ENCODE measurements around the gene PRDM16.
"Not testable (repeated sequence)": the region's sequence is repeated elsewhere in the genome, so short reads cannot be mapped to it uniquely, and the experiment has no call there.

Gene PRDM16

DNA sequence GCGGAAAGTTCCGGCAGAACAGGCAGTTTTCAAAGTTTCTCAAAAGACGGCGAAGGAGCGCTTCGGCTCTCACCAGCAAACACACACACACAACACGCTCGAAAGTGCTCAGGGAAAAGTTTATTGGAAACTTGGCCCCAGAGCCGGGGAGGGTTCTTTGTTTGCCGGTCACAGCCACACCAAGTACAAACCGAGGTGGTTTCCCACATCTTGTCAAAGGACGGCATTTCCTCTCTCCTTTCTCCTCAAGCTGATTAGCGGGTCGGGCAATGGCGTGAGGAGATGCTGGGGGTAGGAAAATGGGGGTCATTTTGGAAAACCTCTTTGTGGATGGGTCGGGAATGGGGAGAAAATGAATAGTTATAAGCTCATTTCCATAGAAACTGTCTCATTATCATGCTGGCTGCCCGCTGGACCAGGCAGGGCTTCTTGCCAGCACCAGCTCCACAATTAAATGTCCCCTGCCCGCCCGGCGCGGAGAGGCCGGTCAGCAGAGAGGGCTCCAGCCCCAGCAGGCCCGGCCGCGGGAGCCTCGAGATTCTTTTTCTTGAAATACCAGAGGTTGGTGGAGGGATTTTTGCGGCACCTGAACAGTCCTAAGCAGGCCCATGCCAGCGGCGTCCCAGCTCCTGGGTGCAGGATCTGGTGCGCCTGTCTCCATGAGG, 92.3 kb downstream of the PRDM16 start:
- DNase-seq (ENCODE audit: low read depth in 2 of 2), result no peak

DNA sequence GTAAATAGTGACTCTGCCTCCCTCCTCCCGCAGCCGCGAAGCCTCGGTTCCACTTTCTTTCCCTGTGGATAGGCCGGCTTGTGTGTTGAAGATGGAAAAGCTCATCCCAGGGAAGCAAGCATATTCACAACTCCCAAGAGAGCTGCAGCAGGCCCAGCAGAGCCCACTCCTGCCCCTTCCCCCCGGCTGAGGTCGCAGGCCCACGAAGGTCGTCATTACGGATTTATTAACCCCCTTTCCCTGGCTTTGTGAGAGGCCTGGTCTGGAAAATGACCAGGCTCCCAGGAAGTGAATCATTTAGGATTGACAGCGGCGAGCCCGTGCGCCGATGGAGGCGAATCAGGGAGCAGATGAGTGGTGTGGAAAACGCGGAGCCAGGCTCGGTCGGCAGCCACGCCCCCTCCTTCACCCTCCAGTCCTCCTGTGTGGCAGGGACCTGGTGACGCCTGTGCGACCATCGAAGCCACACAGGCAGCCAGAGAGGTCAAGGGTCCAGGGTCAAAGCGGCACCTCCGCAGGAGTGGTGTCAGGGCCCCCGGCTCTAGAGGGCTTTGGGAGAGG, 93.4 kb downstream of the PRDM16 start:
- DNase-seq (ENCODE audit: low read depth in 2 of 2), result no peak

DNA sequence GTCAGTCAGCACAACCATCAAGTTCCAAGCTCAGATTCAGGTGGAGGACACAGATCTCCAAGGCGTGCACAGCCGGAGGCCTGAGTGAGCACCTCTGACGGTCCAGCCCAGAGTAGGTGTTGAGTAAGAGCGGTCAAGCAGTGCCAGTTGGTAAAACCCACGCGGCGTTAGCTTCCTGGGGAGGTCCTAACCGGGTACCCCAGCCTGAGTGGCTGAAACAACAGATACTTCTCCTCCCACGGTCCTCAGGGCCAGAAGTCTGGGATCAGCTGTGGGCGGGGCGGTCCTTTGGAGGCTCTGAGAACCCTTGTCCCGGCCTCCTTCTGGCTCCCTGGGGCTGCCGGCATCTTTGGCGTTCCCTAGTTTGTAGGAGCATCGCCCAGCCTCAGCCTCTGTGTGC, 94.4 kb downstream of the PRDM16 start:
- no peak for DNase-seq (ENCODE audit: low read depth in 2 of 2)

GRCh38 chr1:3164671-3165070, 95.7 kb downstream of the PRDM16 start:
- DNase-seq (ENCODE audit: low read depth in 2 of 2), result no peak

- not testable (repeated sequence) for DNase-seq (ENCODE audit: low read depth in 2 of 2)
Measured at GRCh38 chr1:3165189-3165588, 96.2 kb downstream of the PRDM16 start.

- no peak for DNase-seq (ENCODE audit: low read depth in 2 of 2)
Measured at GRCh38 chr1:3166206-3166918, 97.4 kb downstream of the PRDM16 start.

DNA sequence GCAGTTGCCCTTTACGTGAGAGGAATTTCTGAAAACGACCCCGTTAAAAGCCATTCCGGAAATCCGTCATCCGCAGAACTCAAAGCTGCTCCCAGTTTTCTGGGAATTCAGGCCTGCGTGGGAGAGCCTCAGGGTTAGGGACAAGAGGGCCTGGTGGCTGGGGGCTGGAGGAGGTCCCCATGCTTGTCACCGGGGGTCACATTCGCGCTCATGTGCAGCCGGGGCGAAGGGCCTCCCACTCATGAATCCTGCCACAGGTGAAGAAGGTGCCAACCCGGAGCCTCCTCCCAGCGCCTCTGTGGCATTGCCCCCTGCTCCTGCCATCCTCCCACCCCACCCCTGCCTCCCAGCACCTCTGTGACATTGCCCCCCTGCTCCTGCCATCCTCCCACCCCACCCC, 98.3 kb downstream of the PRDM16 start:
- DNase-seq (ENCODE audit: low read depth in 2 of 2), result no peak

DNA sequence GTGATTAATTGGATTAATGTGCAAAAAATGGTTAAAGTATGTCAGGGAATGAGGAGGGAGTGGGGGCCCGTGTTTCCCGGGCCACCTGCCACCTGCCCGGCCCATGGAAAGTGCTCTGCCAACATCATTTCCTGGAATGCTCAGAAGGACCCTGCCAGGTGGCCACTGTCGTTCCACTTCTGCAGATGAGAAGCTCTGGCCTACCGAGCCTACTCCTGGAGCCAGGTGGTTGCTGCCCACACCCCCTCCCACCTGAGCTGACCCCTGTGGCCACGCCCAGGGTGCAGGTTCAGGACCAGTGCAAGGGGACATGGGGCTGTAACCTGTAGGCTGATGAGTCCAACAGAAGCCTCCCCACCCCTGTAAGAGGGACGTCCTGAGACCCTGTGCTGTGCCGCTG, 99.7 kb downstream of the PRDM16 start:
- DNase-seq (ENCODE audit: low read depth in 2 of 2), result no peak

GRCh38 chr1:3169665-3170356, 100.8 kb downstream of the PRDM16 start:
- no peak for DNase-seq (ENCODE audit: low read depth in 2 of 2)

DNA sequence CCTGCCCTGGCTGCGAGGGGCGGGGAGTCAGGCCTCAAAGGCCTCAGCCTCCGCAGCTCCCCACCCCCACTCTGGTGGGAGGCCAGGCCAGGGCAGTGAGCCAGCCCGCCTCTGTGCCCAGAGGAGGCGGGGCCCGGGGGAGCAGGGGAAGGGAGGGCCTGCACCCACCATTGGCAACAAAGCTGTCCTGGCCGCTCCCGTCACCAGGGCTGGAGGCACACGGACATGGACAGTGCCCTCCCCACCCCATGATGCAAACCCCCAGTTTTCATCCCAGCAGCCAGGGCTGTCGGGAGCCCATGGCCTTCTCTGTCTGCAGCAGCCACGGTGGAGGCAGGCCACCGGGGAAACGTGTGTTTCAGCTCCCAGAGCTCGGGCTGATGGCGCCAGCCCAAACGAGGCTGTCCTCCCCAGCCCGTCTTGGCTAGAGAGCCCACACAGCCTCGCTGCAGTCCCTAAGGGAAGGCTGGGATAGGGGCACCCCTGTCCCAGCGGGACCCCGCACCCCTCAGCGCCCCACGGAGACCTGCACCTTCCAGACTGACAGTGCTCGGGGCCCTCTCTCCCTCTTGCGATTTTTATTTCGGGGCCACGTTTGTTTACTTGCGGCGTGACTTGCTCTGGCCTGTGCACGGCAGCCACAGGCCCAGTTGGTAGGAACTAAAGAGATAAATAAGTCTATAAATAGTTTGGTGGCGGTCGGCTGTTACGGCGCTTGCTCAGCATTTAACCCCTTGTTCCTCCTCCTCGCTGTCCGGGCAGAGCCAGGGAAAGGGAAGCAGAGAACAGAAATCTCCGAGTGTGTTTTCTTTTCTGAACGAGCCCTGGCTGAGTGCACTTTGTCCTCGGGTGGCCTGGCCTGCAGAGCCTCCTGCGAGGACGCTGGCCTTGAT, 101.8 kb downstream of the PRDM16 start:
- no peak for DNase-seq (ENCODE audit: low read depth in 2 of 2)

GRCh38 chr1:3171761-3172160, 102.8 kb downstream of the PRDM16 start:
- no peak for DNase-seq (ENCODE audit: low read depth in 2 of 2)

DNA sequence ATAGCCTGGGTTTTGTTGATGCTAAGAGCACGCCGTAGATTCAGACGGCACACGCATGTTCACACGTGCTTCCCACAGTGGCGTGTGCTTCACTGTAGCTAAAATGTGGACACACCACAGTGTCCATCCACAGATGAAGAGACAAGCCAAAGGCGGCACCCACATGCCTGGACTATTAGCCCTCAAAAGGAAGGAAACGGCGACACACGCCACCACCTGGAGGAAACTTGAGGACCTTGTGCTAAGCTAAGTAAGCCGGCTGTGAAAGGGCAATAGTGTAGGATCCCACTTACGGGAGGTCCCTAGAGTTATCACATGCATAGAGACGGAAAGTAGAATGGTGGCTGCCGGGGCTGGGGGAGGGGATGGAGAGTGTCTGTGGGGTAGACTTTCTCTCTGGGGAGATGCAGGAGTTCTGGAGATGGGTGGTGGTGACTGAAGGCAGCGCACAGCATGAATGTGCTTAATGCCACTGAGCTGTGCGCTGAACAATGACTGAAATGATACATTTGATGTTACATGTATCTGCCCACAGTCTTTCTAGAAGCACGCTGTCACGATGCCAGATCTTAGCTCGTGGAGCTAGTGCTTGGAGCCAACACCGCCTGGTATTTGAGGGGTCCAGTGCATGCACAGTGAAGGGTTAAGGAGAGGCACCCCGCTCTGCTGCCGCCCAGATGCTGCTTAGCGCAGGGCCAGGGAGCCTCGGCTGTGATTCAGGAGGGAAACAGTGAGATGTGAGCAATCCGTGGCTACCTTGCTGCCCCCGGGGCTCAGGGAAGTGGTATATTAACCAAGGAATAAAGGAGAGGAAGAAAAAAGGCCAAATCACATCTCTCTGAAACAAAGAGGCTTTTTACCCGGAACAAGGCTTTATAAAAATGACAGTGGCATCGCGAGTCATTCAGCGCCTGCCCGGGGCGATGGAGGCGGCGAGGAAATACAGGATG, 103.7 kb downstream of the PRDM16 start:
- DNase-seq (ENCODE audit: low read depth in 2 of 2), result no peak

DNA sequence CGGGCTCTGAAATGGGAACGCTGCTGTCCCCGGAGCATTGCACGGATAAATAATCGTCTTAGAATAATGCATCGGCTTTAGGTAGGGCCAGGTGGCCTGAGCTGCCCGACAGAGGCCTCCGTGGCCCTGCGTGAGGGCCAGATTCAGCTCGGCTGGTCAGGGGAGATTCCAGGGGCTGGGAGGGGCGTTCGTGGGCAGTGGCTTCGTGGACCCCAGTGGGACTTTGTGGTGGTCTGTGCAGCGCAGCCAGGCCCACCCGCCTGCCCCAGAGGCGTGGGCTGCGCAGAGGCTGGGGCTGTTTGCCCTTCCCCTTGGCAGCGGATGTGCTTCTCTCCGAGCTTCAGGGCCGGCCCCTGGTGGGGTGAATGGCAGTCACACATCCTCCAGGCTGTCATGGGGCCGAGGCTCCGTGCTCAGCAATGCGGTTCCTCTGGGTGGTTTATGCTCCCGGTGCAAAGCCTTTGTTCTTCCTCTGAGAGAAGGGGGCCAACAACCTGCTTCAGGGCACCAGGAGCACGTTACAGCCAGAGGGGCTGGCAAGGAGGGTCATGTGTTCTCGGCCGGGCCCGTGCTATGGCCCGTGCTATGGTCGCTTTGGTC, 104.5 kb downstream of the PRDM16 start:
- no peak for DNase-seq (ENCODE audit: low read depth in 2 of 2)

DNA sequence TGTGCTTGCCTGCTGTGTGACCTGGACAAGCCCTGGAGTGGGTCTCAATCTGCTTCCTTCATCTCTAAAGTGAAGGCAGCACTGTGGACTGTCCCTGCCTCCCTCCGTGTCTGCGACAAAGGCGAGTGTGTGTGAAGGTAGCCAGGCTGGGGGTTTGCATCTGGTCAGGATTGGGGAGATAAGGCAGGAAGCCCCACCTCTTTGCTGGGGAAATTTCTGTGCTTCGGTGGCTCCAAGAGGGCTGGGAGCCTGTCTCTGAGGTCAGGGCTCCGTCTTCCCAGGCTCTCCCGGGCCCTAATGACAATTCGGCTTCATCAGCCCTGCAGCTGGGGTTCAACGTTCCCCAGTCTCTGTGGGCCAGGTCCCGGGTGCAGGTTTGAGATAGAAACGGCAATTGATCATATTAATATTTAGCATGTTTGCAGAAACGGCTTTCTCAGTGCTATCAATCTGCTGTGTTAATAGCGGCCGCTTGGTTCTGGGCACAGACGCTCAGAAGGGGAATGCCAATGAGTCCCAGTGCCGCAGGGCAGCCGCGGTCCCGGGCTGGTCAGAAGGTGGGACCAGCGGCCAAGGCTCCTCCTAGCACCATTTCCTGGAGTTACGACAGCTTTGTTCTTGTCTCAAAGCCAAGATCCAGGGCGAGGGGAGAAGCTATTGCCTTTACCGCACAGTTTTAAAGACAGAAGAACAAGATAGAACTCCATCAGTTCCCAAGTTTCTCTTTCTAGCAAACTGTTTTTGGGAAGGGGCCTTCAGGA, 105.7 kb downstream of the PRDM16 start:
- DNase-seq (ENCODE audit: low read depth in 2 of 2), result no peak

DNA sequence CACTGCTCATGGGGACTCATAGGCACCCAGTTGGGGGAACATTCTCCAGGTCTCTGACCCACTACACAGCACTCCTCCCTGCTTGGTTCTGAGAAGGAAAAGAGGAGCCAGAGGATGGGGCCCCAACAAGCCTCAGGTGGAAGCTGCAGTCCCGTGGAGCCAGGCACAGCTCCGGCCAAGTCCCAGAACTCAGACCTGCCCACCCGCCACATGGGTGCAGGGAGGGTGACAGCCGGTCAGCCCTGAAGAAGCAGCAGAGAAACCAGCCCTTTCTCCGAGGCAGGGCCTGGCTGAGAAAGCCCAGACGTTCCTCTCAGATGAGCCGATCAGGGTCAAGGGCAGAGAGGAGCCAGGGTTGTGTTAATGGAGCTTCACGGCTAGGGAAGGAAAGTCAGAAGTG, 106.5 kb downstream of the PRDM16 start:
- no peak for DNase-seq (ENCODE audit: low read depth in 2 of 2)

GRCh38 chr1:3176028-3176427, 107.0 kb downstream of the PRDM16 start:
- DNase-seq (ENCODE audit: low read depth in 2 of 2), result no peak

- no peak for DNase-seq (ENCODE audit: low read depth in 2 of 2)
Measured at GRCh38 chr1:3176820-3177219, 107.8 kb downstream of the PRDM16 start.

DNA sequence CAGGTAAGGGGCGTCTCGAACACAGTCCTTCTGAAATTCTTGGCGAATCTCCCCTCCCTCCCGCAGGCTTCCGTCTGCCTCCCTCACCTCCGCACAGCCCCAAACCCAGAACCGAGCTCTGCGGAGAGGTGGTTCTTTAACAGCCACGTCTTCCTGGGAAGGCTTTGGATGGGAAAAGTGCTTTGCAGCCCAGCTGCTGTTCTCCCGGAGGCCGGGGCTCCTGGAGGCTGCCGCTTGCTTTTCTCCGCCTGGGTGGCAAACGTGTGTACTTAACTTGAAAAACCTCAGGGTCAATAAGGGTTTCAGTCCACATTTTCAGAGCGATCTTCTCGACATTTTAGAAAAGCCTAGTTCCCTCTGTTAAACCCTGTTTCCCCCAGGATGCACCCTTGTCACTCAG, 109.3 kb downstream of the PRDM16 start:
- DNase-seq (ENCODE audit: low read depth in 2 of 2), result no peak

- DNase-seq (ENCODE audit: low read depth in 2 of 2), result no peak
Measured at GRCh38 chr1:3179471-3179870, 110.5 kb downstream of the PRDM16 start.

Data from activated CD4-positive, alpha-beta T cell treated with anti-CD3 and anti-CD28 coated beads for 24 hours (primary cell).